C4-2B (cell line): ENCODE measurements around the gene NUF2.

Experiments
- CTCF ChIP-seq: fragments of 450-650 bp; conservative IDR thresholded peaks from 2 replicates; pipeline ENCODE4 v1.5.1; 2017; ENCODE audit warnings: mild to moderate bottlenecking
- ZFX ChIP-seq: fragments of 450-650 bp; IDR thresholded peaks from 2 replicates; pipeline ENCODE4 v1.6.1; 2017

GRCh38 chr1:163335216-163335615 is 13.5 kb downstream of the NUF2 start:
- TF ChIP-seq CTCF (no peak), ZFX (no peak)
